HepG2 (cell line): ENCODE results near the gene APRT. TPM values are rescaled to one million over a fixed set of nuclear protein-coding genes. Genes with fewer than 3 reads are reported as not detected.

Source experiments
- AGO2 ChIP-seq: fragments of 200-400 bp; formaldehyde crosslinking; optimal IDR thresholded peaks from 2 replicates; pipeline ENCODE3; 2017; ENCODE audit warnings: mild to moderate bottlenecking, low read depth, low read length, moderate library complexity
- AHR ChIP-seq: IDR thresholded peaks from 2 replicates; pipeline ENCODE4 v1.6.1; 2018; ENCODE audit warnings: missing genetic modification reagents, missing compliant biosample characterization
- POLR2G ChIP-seq: fragments of 200-400 bp; formaldehyde crosslinking; IDR thresholded peaks from 2 replicates; pipeline ENCODE4 v1.6.1; 2018; ENCODE audit warnings: mild to moderate bottlenecking, low read depth, low read length, moderate library complexity
- STAG1 ChIP-seq: sonication (generic); formaldehyde crosslinking; IDR thresholded peaks from 2 replicates; pipeline ENCODE4 v1.4.0; 2020; ENCODE audit warnings: missing genetic modification reagents
- ZBTB42 ChIP-seq: sonication (generic); formaldehyde crosslinking; IDR thresholded peaks from 2 replicates; pipeline ENCODE4 v1.5.0; 2020; ENCODE audit warnings: mild to moderate bottlenecking, missing genetic modification reagents
- ZKSCAN8 ChIP-seq: IDR thresholded peaks from 2 replicates; pipeline ENCODE4 v1.6.1; 2016; ENCODE audit warnings: borderline replicate concordance, missing genetic modification reagents, missing compliant biosample characterization
- ZNF781 ChIP-seq: sonication (generic); formaldehyde crosslinking; IDR thresholded peaks from 2 replicates; pipeline ENCODE4 v1.5.1; 2020; ENCODE audit warnings: borderline replicate concordance, mild to moderate bottlenecking, missing genetic modification reagents; ENCODE audit errors: not compliant biosample characterization
- ZSCAN20 ChIP-seq: sonication (generic); formaldehyde crosslinking; IDR thresholded peaks from 2 replicates; pipeline ENCODE4 v1.4.0; 2020; ENCODE audit warnings: missing genetic modification reagents, mild to moderate bottlenecking, borderline replicate concordance
- ZSCAN25 ChIP-seq: sonication (generic); formaldehyde crosslinking; IDR thresholded peaks from 2 replicates; pipeline ENCODE4 v1.8.0; 2022; ENCODE audit warnings: mild to moderate bottlenecking, missing genetic modification reagents
- polyA plus RNA-seq, 8 experiments: library from polyadenylated mRNA; depleted of rRNA in 3 of 8; stranded (reverse) in 7 of 8; unstranded in 1 of 8; fragments of >200 nt; fragmentation: Illumina TruSeq in 4 of 8; extraction: Trizol in 4 of 8; gene quantifications; 2 replicates each; pipeline versions ENCODE4 v1.2.1 to v1.2.3, GENCODE V29; 2011 to 2016; ENCODE audit warnings: low read depth in 4 of 8, missing spikeins in 1 of 8, mixed read lengths in 1 of 8; ENCODE audit not compliant: insufficient read depth in 1 of 8
- total RNA-seq, 5 experiments: library from RNA; depleted of rRNA; stranded (reverse); fragments of >200 nt; fragmentation: Illumina TruSeq; extraction: Trizol; gene quantifications; 2 replicates each; pipeline ENCODE4 v1.2.3, GENCODE V29; 2016; ENCODE audit warnings: low read depth in 1 of 5
- TF ChIP-seq, protein P1 (sequence below): sonication (generic); formaldehyde crosslinking; IDR thresholded peaks from 2 replicates; pipeline ENCODE4 v1.9.0; 2021; ENCODE audit warnings: missing genetic modification reagents, borderline replicate concordance
- TF ChIP-seq, protein P2 (sequence below): sonication (generic); formaldehyde crosslinking; IDR thresholded peaks from 2 replicates; pipeline ENCODE4 v1.4.0; 2020; ENCODE audit warnings: missing genetic modification reagents
- TF ChIP-seq, protein P3 (sequence below): sonication (generic); formaldehyde crosslinking; IDR thresholded peaks from 2 replicates; pipeline ENCODE4 v1.4.0; 2020; ENCODE audit warnings: low read depth, missing genetic modification reagents
- TF ChIP-seq, protein P4 (sequence below): sonication (generic); formaldehyde crosslinking; conservative IDR thresholded peaks from 2 replicates; pipeline ENCODE4 v1.5.0; 2020; ENCODE audit warnings: missing genetic modification reagents
- TF ChIP-seq, protein P5 (sequence below): sonication (generic); formaldehyde crosslinking; IDR thresholded peaks from 2 replicates; pipeline ENCODE4 v1.5.0; 2020; ENCODE audit warnings: mild to moderate bottlenecking, low read depth, missing genetic modification reagents, borderline replicate concordance
- TF ChIP-seq, protein P6 (sequence below): sonication (generic); formaldehyde crosslinking; IDR thresholded peaks from 2 replicates; pipeline ENCODE4 v1.9.0; 2021; ENCODE audit warnings: missing genetic modification reagents, mild to moderate bottlenecking, borderline replicate concordance

APRT gene
- total and polyA plus RNA-seq, 2 of the 13 experiments (the other 11 are each of a cell fraction or from before 2014, with no cell fraction given) = 155 to 242 TPM

DNA sequence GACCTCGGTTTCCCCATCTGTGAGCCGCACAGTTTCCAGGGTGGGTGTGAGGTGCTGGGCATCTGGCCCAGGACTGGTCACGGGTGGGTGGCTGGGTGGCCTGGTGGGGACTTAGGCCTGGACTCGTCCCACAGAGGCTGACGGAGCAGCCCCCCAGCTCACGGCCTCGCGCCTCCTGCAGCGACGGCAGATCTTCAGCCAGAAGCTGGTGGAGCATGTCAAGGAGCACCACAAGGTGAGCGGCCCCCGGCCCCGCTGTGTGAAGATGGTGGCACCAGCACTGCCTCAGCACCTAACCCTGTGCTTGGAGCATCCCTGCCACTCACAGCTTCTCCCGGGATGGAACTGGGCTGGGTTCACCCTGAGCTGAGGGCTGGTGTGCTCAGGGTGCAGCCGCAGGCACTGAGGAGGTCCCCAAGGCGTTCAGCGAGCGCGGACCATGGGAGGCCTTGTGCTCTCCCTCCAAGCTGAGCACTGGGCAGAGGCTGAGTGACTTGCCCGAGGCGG, 5.8 kb downstream of the APRT start (continued):
- TF ChIP-seq POLR2G = 0 out of 2 replicates have a peak, but pooled peaks have one; percentile 7
- TF ChIP-seq, protein P1, sequence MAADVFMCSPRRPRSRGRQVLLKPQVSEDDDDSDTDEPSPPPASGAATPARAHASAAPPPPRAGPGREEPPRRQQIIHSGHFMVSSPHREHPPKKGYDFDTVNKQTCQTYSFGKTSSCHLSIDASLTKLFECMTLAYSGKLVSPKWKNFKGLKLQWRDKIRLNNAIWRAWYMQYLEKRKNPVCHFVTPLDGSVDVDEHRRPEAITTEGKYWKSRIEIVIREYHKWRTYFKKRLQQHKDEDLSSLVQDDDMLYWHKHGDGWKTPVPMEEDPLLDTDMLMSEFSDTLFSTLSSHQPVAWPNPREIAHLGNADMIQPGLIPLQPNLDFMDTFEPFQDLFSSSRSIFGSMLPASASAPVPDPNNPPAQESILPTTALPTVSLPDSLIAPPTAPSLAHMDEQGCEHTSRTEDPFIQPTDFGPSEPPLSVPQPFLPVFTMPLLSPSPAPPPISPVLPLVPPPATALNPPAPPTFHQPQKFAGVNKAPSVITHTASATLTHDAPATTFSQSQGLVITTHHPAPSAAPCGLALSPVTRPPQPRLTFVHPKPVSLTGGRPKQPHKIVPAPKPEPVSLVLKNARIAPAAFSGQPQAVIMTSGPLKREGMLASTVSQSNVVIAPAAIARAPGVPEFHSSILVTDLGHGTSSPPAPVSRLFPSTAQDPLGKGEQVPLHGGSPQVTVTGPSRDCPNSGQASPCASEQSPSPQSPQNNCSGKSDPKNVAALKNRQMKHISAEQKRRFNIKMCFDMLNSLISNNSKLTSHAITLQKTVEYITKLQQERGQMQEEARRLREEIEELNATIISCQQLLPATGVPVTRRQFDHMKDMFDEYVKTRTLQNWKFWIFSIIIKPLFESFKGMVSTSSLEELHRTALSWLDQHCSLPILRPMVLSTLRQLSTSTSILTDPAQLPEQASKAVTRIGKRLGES (CRISPR knock-in tag) = no peak
- TF ChIP-seq, protein P2, sequence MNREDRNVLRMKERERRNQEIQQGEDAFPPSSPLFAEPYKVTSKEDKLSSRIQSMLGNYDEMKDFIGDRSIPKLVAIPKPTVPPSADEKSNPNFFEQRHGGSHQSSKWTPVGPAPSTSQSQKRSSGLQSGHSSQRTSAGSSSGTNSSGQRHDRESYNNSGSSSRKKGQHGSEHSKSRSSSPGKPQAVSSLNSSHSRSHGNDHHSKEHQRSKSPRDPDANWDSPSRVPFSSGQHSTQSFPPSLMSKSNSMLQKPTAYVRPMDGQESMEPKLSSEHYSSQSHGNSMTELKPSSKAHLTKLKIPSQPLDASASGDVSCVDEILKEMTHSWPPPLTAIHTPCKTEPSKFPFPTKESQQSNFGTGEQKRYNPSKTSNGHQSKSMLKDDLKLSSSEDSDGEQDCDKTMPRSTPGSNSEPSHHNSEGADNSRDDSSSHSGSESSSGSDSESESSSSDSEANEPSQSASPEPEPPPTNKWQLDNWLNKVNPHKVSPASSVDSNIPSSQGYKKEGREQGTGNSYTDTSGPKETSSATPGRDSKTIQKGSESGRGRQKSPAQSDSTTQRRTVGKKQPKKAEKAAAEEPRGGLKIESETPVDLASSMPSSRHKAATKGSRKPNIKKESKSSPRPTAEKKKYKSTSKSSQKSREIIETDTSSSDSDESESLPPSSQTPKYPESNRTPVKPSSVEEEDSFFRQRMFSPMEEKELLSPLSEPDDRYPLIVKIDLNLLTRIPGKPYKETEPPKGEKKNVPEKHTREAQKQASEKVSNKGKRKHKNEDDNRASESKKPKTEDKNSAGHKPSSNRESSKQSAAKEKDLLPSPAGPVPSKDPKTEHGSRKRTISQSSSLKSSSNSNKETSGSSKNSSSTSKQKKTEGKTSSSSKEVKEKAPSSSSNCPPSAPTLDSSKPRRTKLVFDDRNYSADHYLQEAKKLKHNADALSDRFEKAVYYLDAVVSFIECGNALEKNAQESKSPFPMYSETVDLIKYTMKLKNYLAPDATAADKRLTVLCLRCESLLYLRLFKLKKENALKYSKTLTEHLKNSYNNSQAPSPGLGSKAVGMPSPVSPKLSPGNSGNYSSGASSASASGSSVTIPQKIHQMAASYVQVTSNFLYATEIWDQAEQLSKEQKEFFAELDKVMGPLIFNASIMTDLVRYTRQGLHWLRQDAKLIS (CRISPR knock-in tag) = no peak
- TF ChIP-seq STAG1 (CRISPR knock-in tag) = no peak
- TF ChIP-seq ZNF781 = no peak
- no peak for TF ChIP-seq ZBTB42
- TF ChIP-seq, protein P3, sequence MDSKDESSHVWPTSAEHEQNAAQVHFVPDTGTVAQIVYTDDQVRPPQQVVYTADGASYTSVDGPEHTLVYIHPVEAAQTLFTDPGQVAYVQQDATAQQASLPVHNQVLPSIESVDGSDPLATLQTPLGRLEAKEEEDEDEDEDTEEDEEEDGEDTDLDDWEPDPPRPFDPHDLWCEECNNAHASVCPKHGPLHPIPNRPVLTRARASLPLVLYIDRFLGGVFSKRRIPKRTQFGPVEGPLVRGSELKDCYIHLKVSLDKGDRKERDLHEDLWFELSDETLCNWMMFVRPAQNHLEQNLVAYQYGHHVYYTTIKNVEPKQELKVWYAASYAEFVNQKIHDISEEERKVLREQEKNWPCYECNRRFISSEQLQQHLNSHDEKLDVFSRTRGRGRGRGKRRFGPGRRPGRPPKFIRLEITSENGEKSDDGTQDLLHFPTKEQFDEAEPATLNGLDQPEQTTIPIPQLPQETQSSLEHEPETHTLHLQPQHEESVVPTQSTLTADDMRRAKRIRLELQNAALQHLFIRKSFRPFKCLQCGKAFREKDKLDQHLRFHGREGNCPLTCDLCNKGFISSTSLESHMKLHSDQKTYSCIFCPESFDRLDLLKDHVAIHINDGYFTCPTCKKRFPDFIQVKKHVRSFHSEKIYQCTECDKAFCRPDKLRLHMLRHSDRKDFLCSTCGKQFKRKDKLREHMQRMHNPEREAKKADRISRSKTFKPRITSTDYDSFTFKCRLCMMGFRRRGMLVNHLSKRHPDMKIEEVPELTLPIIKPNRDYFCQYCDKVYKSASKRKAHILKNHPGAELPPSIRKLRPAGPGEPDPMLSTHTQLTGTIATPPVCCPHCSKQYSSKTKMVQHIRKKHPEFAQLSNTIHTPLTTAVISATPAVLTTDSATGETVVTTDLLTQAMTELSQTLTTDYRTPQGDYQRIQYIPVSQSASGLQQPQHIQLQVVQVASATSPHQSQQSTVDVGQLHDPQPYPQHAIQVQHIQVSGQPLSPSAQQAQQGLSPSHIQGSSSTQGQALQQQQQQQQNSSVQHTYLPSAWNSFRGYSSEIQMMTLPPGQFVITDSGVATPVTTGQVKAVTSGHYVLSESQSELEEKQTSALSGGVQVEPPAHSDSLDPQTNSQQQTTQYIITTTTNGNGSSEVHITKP = peak; percentile 19; the same call in 1 of the 2 replicates
- TF ChIP-seq AGO2 = peak; percentile 80
- TF ChIP-seq AHR (CRISPR knock-in tag) = peak; percentile 12; the same call in 1 of the 2 replicates
- TF ChIP-seq, protein P4, sequence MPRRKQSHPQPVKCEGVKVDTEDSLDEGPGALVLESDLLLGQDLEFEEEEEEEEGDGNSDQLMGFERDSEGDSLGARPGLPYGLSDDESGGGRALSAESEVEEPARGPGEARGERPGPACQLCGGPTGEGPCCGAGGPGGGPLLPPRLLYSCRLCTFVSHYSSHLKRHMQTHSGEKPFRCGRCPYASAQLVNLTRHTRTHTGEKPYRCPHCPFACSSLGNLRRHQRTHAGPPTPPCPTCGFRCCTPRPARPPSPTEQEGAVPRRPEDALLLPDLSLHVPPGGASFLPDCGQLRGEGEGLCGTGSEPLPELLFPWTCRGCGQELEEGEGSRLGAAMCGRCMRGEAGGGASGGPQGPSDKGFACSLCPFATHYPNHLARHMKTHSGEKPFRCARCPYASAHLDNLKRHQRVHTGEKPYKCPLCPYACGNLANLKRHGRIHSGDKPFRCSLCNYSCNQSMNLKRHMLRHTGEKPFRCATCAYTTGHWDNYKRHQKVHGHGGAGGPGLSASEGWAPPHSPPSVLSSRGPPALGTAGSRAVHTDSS (CRISPR knock-in tag) = no peak
- TF ChIP-seq, protein P5, sequence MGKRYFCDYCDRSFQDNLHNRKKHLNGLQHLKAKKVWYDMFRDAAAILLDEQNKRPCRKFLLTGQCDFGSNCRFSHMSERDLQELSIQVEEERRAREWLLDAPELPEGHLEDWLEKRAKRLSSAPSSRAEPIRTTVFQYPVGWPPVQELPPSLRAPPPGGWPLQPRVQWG (CRISPR knock-in tag) = no peak
- TF ChIP-seq ZSCAN20 (CRISPR knock-in tag) = no peak
- no peak for TF ChIP-seq ZKSCAN8 (CRISPR knock-in tag)
- TF ChIP-seq, protein P6, sequence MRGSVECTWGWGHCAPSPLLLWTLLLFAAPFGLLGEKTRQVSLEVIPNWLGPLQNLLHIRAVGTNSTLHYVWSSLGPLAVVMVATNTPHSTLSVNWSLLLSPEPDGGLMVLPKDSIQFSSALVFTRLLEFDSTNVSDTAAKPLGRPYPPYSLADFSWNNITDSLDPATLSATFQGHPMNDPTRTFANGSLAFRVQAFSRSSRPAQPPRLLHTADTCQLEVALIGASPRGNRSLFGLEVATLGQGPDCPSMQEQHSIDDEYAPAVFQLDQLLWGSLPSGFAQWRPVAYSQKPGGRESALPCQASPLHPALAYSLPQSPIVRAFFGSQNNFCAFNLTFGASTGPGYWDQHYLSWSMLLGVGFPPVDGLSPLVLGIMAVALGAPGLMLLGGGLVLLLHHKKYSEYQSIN (CRISPR knock-in tag) = no peak
- no peak for TF ChIP-seq ZSCAN25 (CRISPR knock-in tag)
